Tibial nerve (tissue), 4 donors: ENCODE data around the gene BTG1.

Experiments used
- EP300 ChIP-seq, 2 donors: sonication (generic); formaldehyde crosslinking; IDR thresholded peaks; one replicate each; pipeline ENCODE4 v1.6.1; 2017; ENCODE audit warnings: antibody characterized with exemption in 2 of 2, mild to moderate bottlenecking in 1 of 2
- POLR2A ChIP-seq, 2 donors: fragments of 450-650 bp; IDR thresholded peaks; one replicate each; pipeline ENCODE4 v1.6.1; 2017; ENCODE audit warnings: antibody characterized with exemption in 2 of 2, mild to moderate bottlenecking in 2 of 2, moderate library complexity in 2 of 2
- TF ChIP-seq, protein P1 (sequence below), 5 experiments: fragments of 200-600 bp in 3 of 5; fragments of 450-650 bp in 2 of 5; sonication (generic) in 3 of 5; IDR thresholded peaks; one replicate each; pipeline ENCODE4 v1.5.1; 2016 to 2019; ENCODE audit warnings: antibody characterized with exemption in 5 of 5, mild to moderate bottlenecking in 3 of 5, moderate library complexity in 2 of 5

DNA sequence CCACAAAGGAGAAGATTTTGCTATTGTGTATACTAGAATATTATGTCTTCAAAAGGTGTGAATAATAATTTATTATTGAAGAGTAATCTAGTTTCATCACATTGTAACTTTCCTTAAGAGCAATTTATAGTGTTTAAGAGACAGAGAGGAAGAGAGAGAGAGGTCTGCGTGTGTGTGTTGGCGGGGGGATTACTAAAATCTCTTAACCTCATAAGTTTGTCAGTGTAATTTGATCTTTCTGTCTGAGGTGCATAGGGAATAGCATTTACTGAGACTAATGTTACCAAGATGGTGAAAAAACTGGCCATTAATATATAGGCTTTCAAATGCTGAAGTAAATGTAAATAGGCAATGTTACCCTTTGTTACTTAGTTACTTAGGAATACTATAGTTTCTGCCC, 48.2 kb upstream of the BTG1 start:
- TF ChIP-seq, protein P1, sequence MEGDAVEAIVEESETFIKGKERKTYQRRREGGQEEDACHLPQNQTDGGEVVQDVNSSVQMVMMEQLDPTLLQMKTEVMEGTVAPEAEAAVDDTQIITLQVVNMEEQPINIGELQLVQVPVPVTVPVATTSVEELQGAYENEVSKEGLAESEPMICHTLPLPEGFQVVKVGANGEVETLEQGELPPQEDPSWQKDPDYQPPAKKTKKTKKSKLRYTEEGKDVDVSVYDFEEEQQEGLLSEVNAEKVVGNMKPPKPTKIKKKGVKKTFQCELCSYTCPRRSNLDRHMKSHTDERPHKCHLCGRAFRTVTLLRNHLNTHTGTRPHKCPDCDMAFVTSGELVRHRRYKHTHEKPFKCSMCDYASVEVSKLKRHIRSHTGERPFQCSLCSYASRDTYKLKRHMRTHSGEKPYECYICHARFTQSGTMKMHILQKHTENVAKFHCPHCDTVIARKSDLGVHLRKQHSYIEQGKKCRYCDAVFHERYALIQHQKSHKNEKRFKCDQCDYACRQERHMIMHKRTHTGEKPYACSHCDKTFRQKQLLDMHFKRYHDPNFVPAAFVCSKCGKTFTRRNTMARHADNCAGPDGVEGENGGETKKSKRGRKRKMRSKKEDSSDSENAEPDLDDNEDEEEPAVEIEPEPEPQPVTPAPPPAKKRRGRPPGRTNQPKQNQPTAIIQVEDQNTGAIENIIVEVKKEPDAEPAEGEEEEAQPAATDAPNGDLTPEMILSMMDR (IDR thresholded peaks at IDR 0.05) = no peak
- TF ChIP-seq POLR2A (IDR thresholded peaks at IDR 0.05) (no peak), EP300 (IDR thresholded peaks at IDR 0.05) (no peak)
